Measurements from ENCODE around the gene ITSN1.
"Not testable (repeated sequence)": the region's sequence is repeated elsewhere in the genome, so short reads cannot be mapped to it uniquely, and the experiment has no call there.

The ITSN1 gene

DNA sequence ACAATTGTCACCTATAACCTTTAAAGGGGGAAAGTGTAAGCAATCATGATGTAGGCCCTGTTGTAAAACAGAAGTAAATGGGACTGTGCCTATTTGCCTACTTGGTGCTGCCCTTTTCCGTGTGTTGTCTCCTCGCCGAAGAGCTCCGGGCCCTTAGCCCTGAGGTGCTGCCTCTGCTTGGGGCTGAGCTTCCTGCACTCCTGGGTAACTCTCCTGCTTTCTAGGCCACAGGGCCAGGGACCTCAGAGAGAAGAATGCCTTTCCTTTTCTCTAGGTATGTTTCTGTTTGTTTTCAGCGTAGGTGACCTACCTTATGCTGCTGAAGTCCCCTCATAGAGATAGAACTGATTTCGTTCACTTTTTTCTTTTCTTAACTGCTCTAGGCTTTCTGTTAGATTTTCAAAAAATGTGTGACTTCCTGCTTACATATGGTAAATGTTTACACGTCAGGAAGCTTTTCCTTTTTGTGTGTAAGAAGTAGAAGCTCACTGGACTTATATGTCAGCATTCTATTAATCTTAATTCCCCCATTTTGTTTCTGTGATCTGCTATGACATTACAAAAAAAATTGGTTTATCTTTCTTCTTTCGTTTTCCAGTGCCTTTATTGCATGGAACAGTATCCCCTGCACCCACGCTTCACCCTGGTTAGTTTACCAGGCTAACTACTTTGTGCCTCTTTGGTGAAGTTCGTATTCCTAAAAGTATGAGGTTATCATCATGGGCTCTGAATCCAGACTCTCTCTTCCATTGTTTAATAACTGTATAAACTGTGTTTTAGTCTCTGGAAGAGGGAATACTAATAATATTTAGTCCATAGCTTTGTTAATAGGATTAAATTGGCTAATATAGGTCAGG lies 61.7 kb downstream of the ITSN1 start:
- no peak for DNase-seq
- Mint-ChIP-seq H3K9me3 (peaks cover 0 to 5% of the 10 kb centered on the region in 2 donors), H3K36me3 (peaks cover 0 to 3% of the 10 kb centered on the region in 2 donors), H3K27ac (no peak overlapping the region), H3K4me3 (no peak overlapping the region), H3K4me1 (no peaks in the 10 kb centered on the region), H3K27me3 (peaks cover 0 to 4% of the 10 kb centered on the region in 2 donors)
- ATAC-seq (replicated peaks) = no peak

DNA sequence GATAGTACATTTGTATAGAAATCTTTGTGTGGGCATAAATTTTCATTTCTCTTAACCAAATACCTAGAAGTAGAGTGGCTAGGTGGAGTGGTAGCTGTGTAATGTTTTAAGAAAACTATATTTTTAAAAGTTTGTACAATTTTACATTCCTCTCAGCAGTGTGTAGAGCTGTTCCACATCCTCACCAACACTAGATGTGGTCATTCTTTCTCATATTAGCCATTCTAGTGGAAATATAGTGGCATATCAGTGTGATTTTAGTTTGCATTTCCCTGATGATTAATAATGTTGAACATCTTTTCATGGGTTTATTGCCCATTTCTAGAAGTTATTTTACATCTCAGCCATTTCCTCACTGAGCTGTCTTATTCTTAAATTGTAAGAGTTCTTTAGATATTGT lies 65.5 kb downstream of the ITSN1 start:
- Mint-ChIP-seq H3K4me3 (no peak overlapping the region), H3K9me3 (peaks cover 4 to 9% of the 10 kb centered on the region in 2 donors), H3K4me1 (no peaks in the 10 kb centered on the region), H3K27ac (no peak overlapping the region), H3K36me3 (peaks cover 3% of the 10 kb centered on the region in 2 donors), H3K27me3 (no peaks in the 10 kb centered on the region)
- ATAC-seq (replicated peaks) (no peak), DNase-seq (no peak)

DNA sequence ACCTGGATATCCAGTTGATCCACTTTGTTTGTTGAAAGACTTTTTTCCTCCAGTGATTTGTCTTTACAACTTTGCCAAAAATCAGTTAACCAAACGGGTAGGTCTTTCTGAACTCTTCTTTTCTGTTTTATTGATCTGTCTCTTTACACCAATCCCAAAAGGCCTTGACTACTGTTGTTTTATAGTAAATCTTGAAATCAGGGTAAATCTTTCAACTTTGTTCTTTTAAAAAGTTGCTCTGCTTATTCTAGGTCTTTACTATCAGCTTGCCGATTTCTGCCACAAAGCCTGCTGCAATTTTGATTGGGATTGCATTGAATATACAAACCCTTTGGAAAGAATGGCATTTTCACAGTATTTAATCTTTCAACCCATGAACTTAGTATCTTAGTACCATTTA lies 66.6 kb downstream of the ITSN1 start:
- H3K36me3 Mint-ChIP-seq = peaks cover 3% of the 10 kb centered on the region in 2 donors
- peaks cover 4 to 9% of the 10 kb centered on the region in 2 donors for H3K9me3 Mint-ChIP-seq
- no peak for ATAC-seq (replicated peaks)
- no peaks in the 10 kb centered on the region for H3K27me3 Mint-ChIP-seq
- H3K27ac Mint-ChIP-seq = no peak overlapping the region
- DNase-seq = no peak
- no peak overlapping the region for H3K4me3 Mint-ChIP-seq
- H3K4me1 Mint-ChIP-seq = no peaks in the 10 kb centered on the region

DNA sequence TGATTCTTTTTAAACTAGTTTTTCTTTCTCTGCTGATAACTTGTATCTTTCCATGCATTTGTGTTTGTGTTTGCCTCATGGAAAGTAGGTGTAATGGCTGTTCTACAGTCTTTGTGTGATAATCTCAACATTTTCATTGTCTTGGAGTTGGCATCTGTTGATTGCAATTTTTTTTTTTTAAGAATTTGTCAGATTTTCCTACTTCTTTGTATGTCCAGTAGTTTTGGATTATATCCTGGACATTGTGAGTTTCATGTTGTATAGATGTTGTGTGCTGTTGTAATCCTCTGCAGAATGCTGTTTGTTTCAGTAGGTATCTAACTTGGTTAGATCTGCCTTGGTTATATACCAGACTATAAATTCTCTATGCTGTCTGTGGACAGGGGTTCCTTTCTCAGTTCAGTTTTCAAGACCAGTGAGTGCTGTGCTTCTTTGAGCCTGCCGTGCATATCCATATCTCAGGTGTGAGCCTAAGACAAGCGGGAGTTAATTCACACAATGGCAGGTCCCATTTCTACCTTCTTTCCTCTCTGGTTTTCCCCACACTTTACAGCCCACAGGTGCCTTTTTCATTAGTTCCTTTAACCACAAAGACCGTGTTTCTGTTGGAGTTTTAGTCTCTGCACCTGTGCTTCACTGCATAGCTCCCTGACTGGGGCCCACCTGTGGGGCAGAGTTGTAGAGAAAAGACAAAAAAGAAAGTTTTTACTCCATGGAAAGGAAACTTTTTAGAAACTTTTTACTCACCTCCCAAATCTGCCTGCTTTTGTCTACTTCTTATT lies 69.9 kb downstream of the ITSN1 start:
- ATAC-seq (replicated peaks) (no peak), DNase-seq (no peak)
- Mint-ChIP-seq H3K4me1 (no peaks in the 10 kb centered on the region), H3K36me3 (peaks cover 3% of the 10 kb centered on the region in 2 donors), H3K27me3 (no peaks in the 10 kb centered on the region), H3K9me3 (peaks cover 4 to 9% of the 10 kb centered on the region in 2 donors), H3K4me3 (no peak overlapping the region), H3K27ac (no peak overlapping the region)

DNA sequence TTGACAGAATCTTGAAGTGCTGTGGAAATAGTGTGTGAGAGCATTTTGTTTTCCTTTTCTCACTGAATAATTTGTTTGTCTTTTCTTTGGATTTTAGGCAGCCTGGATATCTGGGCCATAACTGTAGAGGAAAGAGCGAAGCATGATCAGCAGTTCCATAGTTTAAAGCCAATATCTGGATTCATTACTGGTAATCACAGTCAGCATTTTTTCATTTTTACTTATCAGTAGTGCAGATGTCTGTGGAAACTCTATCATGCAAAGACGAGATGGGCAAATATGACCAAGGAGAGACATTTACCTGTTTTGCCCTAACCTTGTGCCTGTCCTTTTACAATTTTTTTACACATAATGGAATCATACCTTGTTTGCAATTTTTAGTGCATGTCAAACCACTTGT lies 78.8 kb downstream of the ITSN1 start:
- H3K27me3 Mint-ChIP-seq = no peaks in the 10 kb centered on the region
- no peaks in the 10 kb centered on the region for H3K36me3 Mint-ChIP-seq
- H3K9me3 Mint-ChIP-seq = no peaks in the 10 kb centered on the region
- ATAC-seq (replicated peaks) (no peak), DNase-seq (no peak)
- H3K4me3 Mint-ChIP-seq = no peak overlapping the region
- no peaks in the 10 kb centered on the region for H3K4me1 Mint-ChIP-seq
- H3K27ac Mint-ChIP-seq = no peak overlapping the region

DNA sequence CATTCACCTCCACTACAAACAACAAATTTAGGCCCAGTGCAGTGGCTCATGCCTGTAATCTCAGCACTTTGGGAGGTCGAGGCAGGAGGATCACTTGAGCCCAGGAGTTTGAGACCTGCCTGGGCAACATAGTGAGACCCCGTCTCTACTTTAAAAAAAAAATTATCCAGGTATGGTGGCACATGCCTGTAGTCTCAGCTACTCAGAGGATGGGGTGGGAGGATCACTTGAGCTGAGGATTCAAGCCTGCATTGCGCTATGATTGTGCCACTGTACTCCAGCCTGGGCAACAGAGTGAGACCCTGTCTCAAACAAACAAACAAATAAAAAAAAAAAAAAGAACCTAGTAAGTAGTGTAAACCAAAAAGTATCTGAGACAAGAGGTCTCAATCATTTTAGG lies 86.8 kb downstream of the ITSN1 start:
- ATAC-seq (replicated peaks); H3K4me1 Mint-ChIP-seq; H3K27ac Mint-ChIP-seq; H3K9me3 Mint-ChIP-seq; H3K36me3 Mint-ChIP-seq; H3K27me3 Mint-ChIP-seq; H3K4me3 Mint-ChIP-seq; DNase-seq: not testable (repeated sequence)

DNA sequence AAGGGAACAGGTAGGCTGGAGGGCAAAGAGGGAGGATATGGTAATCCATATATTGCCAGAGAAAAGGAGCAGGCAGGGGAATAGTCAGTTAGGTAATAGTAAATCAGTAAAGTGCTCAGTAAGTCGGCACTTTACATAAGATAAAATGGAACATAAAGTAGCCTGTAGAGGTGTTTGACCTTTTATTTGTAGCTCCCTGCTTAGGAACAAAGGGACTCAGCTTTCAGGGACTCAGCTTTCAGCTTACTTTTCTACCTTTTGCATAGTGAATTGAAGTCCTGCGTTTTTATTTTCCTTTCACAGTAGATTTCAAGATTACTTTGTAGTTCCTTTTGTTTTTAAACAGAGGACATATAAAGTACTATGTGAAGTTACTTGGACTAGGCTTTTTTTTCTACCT lies 87.3 kb downstream of the ITSN1 start:
- ATAC-seq (replicated peaks) (no peak), DNase-seq (no peak)
- no peaks in the 10 kb centered on the region for H3K36me3 Mint-ChIP-seq
- no peak overlapping the region for H3K27ac Mint-ChIP-seq
- peaks cover 0 to 6% of the 10 kb centered on the region in 2 donors for H3K4me1 Mint-ChIP-seq
- peaks cover 0 to 5% of the 10 kb centered on the region in 2 donors for H3K27me3 Mint-ChIP-seq
- H3K4me3 Mint-ChIP-seq = no peak overlapping the region
- H3K9me3 Mint-ChIP-seq = no peaks in the 10 kb centered on the region

DNA sequence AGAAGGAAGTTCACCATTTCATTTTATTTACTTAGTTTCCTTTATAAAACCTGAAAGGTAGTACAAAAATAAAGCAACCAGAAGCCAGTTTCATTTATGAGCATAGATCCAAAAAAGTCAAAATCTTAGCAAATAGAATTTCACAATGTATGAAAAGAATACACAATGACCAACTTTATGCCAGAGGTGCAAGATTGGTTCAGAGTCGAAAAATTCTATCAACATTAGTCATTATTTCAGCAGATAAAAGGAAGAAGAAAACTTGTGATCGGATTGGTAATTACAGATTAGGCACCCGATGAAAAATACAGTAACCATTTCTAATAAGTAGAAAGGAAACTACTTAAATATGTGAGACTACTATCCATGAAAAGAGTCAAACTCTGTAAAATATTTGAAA lies 89.1 kb downstream of the ITSN1 start:
- peaks cover 0 to 5% of the 10 kb centered on the region in 2 donors for H3K27me3 Mint-ChIP-seq
- no peak for DNase-seq
- no peak for ATAC-seq (replicated peaks)
- H3K36me3 Mint-ChIP-seq = no peaks in the 10 kb centered on the region
- H3K4me3 Mint-ChIP-seq = no peak overlapping the region
- H3K27ac Mint-ChIP-seq = no peak overlapping the region
- peaks cover 0 to 6% of the 10 kb centered on the region in 2 donors for H3K4me1 Mint-ChIP-seq
- no peaks in the 10 kb centered on the region for H3K9me3 Mint-ChIP-seq

DNA sequence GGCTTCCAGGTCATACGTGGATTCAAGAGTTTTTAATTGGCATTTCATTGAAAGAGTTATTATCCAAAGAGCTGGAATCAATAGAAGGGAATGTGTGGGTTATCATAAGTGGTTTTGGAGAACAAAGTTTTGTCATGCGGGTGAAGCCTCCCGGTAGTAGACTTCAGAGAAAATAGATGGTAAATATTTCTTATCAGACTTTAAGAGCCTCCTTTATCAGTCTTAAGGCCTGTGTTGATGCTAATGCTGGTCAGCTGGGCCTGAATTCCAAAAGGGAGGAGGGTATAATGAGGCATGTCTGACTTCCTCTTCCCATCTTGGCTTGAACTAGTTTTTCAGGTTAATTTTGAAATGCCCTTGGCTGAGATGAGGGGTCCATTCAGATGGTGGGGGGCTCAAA lies 89.7 kb downstream of the ITSN1 start:
- peaks cover 0 to 5% of the 10 kb centered on the region in 2 donors for H3K27me3 Mint-ChIP-seq

DNA sequence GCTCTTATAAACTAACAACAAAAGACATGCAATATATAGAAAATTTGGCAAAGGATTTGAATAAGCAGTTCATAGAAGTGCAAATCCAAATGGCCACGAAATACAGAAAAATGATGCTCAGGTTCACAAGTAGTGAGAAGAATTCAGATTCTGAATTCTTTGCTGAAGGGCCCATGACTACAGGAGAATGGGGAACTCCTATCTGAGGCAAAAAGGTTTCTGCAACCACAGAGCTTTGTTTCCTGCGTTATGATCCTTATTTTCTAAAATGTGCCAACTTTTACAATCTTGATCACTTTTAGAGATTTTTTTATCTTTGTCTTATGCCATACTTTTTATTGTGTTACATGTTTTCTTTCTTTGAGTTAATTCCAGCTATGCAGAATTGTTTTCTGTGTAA lies 91.3 kb downstream of the ITSN1 start:
- Mint-ChIP-seq H3K4me1 (peaks cover 0 to 1% of the 10 kb centered on the region in 2 donors), H3K4me3 (no peak overlapping the region), H3K27ac (no peak overlapping the region), H3K27me3 (peaks cover 0 to 5% of the 10 kb centered on the region in 2 donors), H3K36me3 (no peaks in the 10 kb centered on the region), H3K9me3 (no peaks in the 10 kb centered on the region)
- ATAC-seq (replicated peaks) (no peak), DNase-seq (no peak)

More for the DNA sequence above, 89.7 kb downstream of the ITSN1 start:
- ATAC-seq (replicated peaks) (no peak), DNase-seq (no peak)
- H3K4me1 Mint-ChIP-seq = peaks cover 0 to 6% of the 10 kb centered on the region in 2 donors
- no peak overlapping the region for H3K27ac Mint-ChIP-seq
- H3K36me3 Mint-ChIP-seq = no peaks in the 10 kb centered on the region
- no peaks in the 10 kb centered on the region for H3K9me3 Mint-ChIP-seq
- no peak overlapping the region for H3K4me3 Mint-ChIP-seq

DNA sequence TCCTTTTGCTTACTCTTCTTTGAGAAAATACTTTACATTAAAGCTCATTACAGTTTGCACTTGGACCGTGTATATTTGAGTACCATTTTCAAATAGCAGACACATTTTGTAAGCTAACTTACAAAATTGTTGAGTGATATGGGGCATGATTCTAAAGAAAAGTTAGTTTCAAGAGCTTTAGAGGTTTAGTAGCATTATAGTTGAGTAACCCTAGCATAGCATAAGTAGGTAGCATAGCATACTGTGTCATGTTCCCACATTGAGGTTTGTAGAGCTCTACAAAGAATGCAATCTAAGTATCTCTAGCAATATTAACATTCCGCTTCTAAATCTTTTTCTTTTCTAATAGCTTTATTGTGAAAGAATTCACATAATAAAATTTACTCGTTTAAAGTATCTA lies 92.0 kb downstream of the ITSN1 start:
- Mint-ChIP-seq H3K9me3 (no peaks in the 10 kb centered on the region), H3K36me3 (no peaks in the 10 kb centered on the region), H3K4me3 (no peak overlapping the region), H3K4me1 (no peaks in the 10 kb centered on the region), H3K27me3 (peaks cover 0 to 4% of the 10 kb centered on the region in 2 donors), H3K27ac (no peak overlapping the region)
- DNase-seq (no peak), ATAC-seq (replicated peaks) (no peak)

DNA sequence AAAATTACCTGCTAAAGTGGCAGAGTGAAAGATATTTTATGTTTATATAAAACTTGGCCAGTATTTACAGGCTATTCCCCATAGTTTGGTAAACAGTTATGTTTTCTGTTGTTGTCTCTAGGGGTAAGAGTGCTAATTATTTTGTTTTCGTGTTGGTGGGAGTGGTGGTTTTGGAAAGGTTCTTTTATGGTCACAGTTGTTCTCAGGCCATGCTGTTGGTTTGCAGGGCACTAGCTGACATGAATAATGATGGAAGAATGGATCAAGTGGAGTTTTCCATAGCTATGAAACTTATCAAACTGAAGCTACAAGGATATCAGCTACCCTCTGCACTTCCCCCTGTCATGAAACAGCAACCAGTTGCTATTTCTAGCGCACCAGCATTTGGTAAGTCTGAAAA lies 92.5 kb downstream of the ITSN1 start:
- Mint-ChIP-seq H3K9me3 (no peaks in the 10 kb centered on the region), H3K4me1 (no peaks in the 10 kb centered on the region), H3K27me3 (no peaks in the 10 kb centered on the region), H3K36me3 (no peaks in the 10 kb centered on the region), H3K27ac (no peak overlapping the region), H3K4me3 (no peak overlapping the region)
- DNase-seq = no peak
- ATAC-seq (replicated peaks) = no peak

DNA sequence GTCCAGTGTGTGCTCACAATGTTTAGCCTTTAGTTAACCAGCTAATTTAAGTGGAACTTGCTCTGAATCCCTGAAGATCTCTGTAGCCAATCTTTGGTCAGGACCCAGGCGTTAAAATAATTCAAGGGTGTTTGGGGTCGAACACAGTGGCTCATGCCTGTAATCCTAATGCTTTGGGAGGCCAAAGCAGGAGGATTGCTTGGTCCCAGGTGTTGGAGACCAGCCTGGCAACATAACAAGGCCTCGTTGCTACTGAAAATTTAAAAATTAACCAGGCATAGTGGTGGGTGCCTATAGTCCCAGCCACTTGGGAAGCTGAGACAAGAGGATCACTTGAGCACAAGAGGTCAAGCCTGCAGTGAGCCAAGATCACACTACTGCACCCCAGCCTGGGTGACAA lies 94.3 kb downstream of the ITSN1 start:
- DNase-seq = no peak
- Mint-ChIP-seq H3K9me3 (no peaks in the 10 kb centered on the region), H3K36me3 (no peaks in the 10 kb centered on the region), H3K27ac (no peak overlapping the region), H3K27me3 (no peaks in the 10 kb centered on the region), H3K4me3 (no peak overlapping the region), H3K4me1 (no peaks in the 10 kb centered on the region)
- ATAC-seq (replicated peaks) = no peak

DNA sequence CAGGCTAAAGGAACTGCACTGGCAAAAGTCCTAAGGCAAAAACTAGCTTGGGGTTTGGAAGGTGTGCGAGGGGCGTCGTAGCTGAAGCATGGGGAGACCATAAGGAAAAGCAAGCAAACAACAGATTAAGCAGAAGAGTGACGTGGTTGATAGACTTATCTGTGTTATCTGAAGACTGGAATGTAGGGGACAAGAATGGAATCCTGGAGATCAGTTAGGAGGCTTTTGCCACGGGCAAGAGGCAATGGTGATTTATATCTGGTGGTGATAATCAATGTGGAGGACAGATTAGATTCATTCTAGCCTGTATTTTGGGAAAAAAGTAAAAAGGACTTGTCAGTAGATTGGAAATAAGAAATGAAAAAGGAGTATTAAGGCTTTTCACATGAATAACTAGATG lies 97.4 kb downstream of the ITSN1 start:
- H3K27ac Mint-ChIP-seq = no peak overlapping the region
- H3K9me3 Mint-ChIP-seq = no peaks in the 10 kb centered on the region
- H3K4me3 Mint-ChIP-seq = no peak overlapping the region
- no peak for ATAC-seq (replicated peaks)
- peaks cover 0 to 5% of the 10 kb centered on the region in 2 donors for H3K27me3 Mint-ChIP-seq
- DNase-seq = no peak
- H3K4me1 Mint-ChIP-seq = no peaks in the 10 kb centered on the region
- no peaks in the 10 kb centered on the region for H3K36me3 Mint-ChIP-seq

DNA sequence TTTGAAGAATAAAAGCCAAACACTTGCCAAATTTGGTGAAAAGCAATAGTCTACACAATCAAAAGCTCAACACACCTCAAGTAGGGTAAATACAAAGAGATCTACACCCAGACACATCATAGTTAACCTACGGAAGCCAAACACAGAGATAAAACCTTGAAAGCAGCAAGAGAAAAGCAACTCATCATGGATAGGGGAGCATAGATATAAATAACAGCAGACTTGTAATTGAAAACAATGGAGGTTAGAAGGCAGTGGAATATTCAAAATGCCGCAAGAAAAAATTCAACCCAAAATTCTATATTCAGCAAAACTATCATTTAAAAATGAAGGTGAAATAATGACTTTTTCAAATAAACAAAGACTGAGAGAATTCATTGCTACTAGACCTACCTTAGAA lies 105.1 kb downstream of the ITSN1 start:
- DNase-seq = no peak
- Mint-ChIP-seq H3K9me3 (peaks cover 13% of the 10 kb centered on the region in 2 donors), H3K27ac (no peak overlapping the region), H3K4me1 (no peaks in the 10 kb centered on the region), H3K4me3 (no peak overlapping the region), H3K27me3 (peaks cover 0 to 2% of the 10 kb centered on the region in 2 donors), H3K36me3 (peaks cover 9 to 12% of the 10 kb centered on the region in 2 donors)
- no peak for ATAC-seq (replicated peaks)

Data from stimulated activated naive B cell treated with anti-CD40 and anti-IgM and Interleukin-4, amounts not matched to agents 10 μg/mL and 1 μg/mL and 100 μg/mL, for 72 hours (primary cell).